ENCODE measurements around the gene MAN2A1. TPM values are rescaled to one million over a fixed set of nuclear protein-coding genes. Genes with fewer than 3 reads are reported as not detected.
"Not testable (repeated sequence)": the region's sequence is repeated elsewhere in the genome, so short reads cannot be mapped to it uniquely, and the experiment has no call there.

The MAN2A1 gene
- polyA plus RNA-seq, 10 donors: 36.2 to 52.2 (median 44.4) TPM

GRCh38 chr5:109816732-109817131 lies 127.0 kb downstream of the MAN2A1 start:
- no peak for DNase-seq

GRCh38 chr5:109819878-109820277 lies 130.2 kb downstream of the MAN2A1 start:
- no peak for DNase-seq

DNA sequence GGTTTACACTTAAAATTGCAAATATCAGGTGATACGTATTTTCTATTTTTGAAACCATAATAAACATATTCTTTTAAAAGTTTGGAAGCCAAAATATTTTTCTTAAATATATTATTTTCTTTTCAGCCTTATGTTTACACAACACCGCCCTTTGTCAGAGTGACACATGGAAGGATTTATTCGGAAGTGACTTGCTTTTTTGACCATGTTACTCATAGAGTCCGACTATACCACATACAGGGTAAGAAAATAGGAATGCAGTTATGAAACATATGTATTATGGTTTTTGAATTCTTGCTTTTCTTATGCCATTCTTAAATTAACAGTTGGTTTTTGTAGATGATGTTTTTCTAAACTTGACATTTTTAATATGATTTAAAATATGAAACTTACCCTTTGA lies 133.9 kb downstream of the MAN2A1 start:
- DNase-seq: no peak

- DNase-seq: no peak
Measured at GRCh38 chr5:109825450-109825849, 135.7 kb downstream of the MAN2A1 start.

DNA sequence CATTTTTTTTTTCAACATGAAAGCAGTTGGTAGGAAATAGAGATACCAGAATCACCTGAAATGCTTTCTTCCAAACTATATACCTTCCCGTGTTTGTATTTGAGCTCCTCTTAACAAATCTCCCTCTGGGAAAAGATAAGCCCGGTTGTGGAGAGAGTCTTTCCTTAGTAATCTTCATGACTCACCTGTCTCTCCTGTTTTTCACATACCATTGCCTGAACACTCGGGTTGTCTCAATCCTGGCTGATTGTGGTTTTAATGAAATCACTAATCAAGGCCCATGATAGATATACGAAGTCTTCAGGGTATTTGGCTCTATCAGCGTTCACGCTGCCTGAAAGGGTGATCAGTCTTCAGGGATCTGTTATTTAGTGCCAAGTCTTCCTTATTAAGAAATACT lies 136.7 kb downstream of the MAN2A1 start:
- no peak for DNase-seq

GRCh38 chr5:109829331-109829730 lies 139.6 kb downstream of the MAN2A1 start:
- no peak for DNase-seq

- DNase-seq: no peak
Measured at GRCh38 chr5:109830955-109831502, 141.3 kb downstream of the MAN2A1 start.

DNA sequence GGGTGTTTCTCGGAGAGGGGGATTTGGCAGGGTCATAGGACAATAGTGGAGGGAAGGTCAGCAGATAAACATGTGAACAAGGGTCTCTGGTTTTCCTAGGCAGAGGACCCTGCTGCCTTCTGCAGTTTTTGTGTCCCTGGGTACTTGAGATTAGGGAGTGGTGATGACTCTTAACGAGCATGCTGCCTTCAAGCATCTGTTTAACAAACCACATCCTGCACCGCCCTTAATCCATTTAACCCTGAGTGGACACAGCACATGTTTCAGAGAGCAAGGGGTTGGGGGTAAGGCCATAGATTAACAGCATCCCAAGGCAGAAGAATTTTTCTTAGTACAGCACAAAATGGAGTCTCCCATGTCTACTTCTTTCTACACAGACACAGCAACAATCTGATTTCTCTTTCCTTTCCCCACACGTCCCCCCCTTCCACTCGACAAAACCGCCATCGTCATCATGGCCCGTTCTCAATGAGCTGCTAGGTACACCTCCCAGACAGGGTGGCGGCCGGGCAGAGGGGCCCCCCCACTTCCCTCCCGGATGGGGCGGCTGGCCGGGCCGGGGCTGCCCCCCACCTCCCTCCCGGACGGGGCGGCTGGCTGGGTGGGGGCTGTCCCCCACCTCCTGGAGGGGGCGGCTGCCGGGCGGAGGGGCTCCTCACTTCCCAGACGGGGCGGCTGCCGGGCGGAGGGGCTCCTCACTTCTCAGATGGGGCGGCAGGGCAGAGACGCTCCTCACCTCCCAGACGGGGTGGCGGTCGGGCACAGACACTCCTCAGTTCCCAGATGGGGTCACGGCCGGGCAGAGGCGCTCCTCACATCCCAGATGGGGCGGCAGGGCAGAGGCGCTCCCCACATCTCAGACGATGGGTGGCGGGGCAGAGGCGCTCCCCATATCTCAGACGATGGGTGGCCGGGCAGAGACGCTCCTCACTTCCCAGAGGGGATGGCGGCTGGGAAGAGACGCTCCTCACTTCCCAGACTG lies 142.8 kb downstream of the MAN2A1 start:
- DNase-seq: not testable (repeated sequence)

GRCh38 chr5:109833946-109834345 lies 144.2 kb downstream of the MAN2A1 start:
- DNase-seq: no peak

DNA sequence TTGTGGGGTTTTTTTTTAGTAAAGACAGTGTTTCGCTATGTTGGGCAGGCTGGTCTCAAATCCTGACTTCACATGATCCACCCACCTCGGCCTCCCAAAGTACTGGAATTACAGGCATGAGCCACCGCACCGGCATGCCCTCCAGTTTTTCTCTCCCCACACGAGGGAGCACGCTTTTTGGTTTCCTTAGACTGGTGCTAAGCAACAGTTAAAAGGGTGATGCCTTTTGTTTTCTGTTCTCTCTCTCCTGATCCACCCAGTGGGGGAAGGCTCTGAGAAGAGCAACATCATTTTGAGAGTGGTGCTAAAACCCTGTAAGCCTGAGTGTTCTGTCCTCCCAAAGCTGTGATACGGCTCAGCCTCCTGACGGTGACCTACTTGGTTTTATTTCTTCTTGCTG lies 146.6 kb downstream of the MAN2A1 start:
- DNase-seq: no peak

GRCh38 chr5:109837231-109837861 lies 147.6 kb downstream of the MAN2A1 start:
- no peak for DNase-seq

DNA sequence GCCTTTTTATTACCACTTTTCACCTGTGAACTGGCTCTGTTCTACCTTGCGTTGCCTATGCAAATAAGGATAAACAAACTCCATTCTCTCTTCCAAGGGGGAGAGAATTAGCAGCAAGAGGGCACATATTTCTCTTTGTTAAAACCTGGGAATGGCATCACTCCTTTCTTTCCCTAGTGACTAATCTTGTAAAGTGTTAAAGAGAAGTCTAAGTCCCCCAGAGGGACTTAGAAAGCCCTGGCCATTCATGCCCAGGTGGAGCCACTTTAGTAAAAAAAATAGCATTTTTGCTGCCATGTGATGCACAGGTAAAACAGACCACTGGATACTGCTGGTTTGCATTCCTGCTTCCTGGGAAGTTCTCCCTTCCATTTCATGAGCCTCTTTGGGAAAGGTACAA lies 148.4 kb downstream of the MAN2A1 start:
- DNase-seq: no peak

GRCh38 chr5:109844148-109844547 lies 154.4 kb downstream of the MAN2A1 start:
- DNase-seq: no peak

DNA sequence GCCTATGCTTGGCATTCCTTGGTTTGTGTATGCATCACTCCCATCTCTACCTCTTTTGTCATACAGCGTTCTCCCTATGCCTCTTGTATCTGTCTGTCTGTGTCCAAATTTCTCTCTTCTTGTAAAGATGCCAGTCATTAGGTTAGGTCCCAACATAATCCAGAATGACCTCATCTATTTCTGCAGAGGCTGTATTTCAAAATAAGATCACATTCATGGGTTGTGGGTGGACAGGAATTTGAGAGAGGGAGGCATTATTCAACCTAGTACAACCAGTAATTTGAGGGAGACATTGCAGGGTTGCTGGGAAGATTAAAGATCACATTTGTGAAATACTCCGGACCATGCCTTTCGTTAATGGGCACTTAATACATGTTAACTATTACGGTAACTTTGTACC lies 155.0 kb downstream of the MAN2A1 start:
- peak in 1 of 3 donors; percentile 14 for DNase-seq

- no peak for DNase-seq
Measured at GRCh38 chr5:109848130-109848529, 158.4 kb downstream of the MAN2A1 start.

DNA sequence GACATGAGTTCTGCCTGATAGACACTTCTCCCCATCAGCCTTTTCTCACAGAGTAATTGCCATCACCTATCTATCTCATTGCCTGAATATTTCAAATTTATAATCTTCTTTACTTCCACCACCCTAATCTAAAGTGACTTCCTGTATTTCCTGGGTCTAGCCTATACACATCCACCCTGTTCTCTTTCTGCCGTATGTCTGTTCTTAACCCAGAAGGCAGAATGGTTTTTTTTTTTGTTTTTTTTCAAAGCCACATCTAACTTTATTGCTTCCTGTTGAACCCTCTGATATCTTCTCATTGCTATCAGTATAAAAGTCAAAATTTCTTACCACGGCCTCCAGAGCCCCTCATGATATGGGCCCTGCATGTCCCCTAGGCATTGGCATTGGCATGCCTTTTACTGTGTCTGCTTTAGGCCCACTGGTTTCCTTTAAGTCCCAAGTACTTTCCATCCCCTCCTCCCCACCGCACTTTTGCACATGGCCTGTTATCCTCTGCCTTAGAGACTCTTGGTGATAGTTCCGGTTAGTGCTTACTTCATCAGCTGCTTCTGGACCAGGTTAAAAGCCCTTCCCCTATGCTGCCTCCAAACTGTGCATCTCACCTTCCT lies 159.9 kb downstream of the MAN2A1 start:
- no peak for DNase-seq

DNA sequence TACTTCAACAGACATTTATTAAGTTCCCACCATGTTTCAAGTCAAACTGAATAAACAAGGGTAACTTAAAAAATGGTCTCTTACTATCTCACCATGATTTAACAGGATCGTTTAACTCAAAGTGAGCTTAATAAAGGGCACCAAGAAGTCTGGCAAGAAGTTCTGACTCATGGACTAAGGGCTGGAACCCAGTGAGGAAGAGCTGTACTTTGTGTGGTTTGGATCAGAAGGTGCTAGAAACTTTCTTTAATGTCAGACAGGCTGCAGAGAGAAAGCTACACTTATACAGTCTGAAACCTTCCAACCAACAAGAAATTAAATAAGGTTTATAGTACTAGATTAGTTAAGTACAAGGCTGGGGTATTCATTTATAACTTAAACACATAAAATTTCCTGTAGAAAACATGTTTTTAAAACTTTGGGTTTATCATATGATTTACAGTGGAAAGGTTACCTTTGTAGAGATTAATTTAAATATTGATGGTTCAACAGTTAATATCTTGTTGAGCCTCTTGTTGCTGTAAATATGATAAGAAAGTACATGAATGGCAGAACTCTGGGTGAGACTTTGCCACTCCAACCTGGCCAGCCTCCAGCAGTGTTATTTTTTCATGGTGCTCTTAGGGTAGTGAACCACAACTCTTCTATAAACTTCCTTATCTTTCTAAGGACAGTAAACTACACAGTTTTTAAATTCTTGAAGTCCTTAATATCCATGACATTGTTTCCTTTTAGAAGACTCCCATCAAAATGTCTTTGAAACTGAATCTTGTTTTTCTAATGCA lies 162.8 kb downstream of the MAN2A1 start:
- DNase-seq: no peak

DNA sequence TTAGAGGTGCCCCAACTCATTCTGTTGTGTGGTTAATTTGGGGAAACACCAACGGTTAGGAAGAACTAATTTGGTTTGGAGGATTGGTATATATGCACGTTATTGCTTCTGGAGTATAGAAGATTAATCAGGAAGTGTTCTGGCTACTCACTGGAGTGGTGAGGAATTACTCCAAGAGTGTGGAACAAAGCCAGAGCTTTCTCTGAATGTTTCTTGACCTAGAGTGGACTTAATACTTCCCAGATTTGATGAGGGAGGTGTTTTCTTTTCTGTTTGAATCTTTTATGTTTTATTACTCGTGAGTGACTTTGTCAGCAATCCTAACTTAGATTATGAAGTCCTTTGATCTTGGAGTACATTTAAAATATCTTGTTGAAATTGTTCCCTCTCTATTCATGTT lies 163.7 kb downstream of the MAN2A1 start:
- peak; percentile 13 to 39 (median 31) for DNase-seq

- DNase-seq: no peak
Measured at GRCh38 chr5:109855056-109855455, 165.3 kb downstream of the MAN2A1 start.

DNA sequence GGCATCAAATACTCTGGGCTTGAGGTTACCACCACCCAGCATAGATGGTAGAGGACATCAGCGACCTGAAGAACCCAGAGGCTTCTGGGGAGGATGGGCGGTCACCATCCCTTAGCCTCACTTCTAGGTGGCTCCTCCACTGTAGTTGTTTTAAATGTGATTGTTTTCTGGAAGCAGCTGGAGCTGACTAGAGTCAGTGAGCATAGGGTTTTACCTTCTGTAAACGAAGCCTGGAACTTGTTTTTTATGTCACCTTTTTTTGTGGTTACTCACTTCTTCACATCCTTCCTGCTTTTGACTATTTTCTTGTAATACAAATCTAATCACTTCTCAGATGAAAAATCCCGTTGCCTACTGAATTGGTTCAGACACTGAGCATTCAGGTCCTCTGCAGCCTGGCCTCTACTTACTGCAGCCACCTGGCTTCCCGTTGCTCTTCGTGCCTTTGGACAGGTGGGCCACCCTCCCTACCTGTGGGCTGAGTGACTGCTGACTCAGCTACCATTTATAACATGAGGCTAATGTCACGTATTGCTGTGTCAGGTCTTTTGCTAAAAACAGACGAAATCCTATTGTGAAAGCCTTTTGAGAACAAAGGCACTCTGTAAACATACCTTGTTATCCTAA lies 167.8 kb downstream of the MAN2A1 start:
- DNase-seq: no peak

- no peak for DNase-seq
Measured at GRCh38 chr5:109859537-109859936, 169.8 kb downstream of the MAN2A1 start.
